HG03159 (cell line): Measurements from ENCODE around the gene MYDGF.

Experiments
- ATAC-seq: cut with Tn5 transposase; IDR thresholded peaks from one replicate; pipeline ENCODE4 v1.9.1; 2021; ENCODE audit warnings: mild to moderate bottlenecking, moderate library complexity; ENCODE audit not compliant: unreplicated experiment

The MYDGF gene

GRCh38 chr19:4676955-4677731, 7.0 kb upstream of the MYDGF start:
- ATAC-seq = no peak

GRCh38 chr19:4675346-4675745, 5.2 kb upstream of the MYDGF start:
- no peak for ATAC-seq

- ATAC-seq = no peak
Measured at GRCh38 chr19:4673726-4674125, 3.6 kb upstream of the MYDGF start.

- no peak for ATAC-seq
Measured at GRCh38 chr19:4673216-4673615, 3.1 kb upstream of the MYDGF start.

- no peak for ATAC-seq
Measured at GRCh38 chr19:4671185-4671851, 1.2 kb upstream of the MYDGF start.

- ATAC-seq = no peak
Measured at GRCh38 chr19:4664642-4665041, 5.5 kb downstream of the MYDGF start.

- no peak for ATAC-seq
Measured at GRCh38 chr19:4662812-4663211, 7.3 kb downstream of the MYDGF start.

- ATAC-seq = no peak
Measured at GRCh38 chr19:4662020-4662695, 8.0 kb downstream of the MYDGF start.

- ATAC-seq = no peak
Measured at GRCh38 chr19:4660993-4661392, 9.1 kb downstream of the MYDGF start.

- ATAC-seq = no peak
Measured at GRCh38 chr19:4660181-4660791, 9.9 kb downstream of the MYDGF start.

GRCh38 chr19:4657835-4658234, 12.3 kb downstream of the MYDGF start:
- ATAC-seq = no peak

GRCh38 chr19:4657262-4657661, 12.9 kb downstream of the MYDGF start:
- no peak for ATAC-seq

- no peak for ATAC-seq
Measured at GRCh38 chr19:4656102-4656501, 14.0 kb downstream of the MYDGF start.

GRCh38 chr19:4654437-4655361, 15.4 kb downstream of the MYDGF start:
- no peak for ATAC-seq

- ATAC-seq = no peak
Measured at GRCh38 chr19:4653793-4654436, 16.2 kb downstream of the MYDGF start.

- no peak for ATAC-seq
Measured at GRCh38 chr19:4652075-4652474, 18.1 kb downstream of the MYDGF start.

GRCh38 chr19:4650159-4650558, 20.0 kb downstream of the MYDGF start:
- no peak for ATAC-seq

- no peak for ATAC-seq
Measured at GRCh38 chr19:4649392-4650047, 20.6 kb downstream of the MYDGF start.
